Germinal center (tissue), 1 donor: ENCODE measurements around the gene MRAP.

Experiments
- DNase-seq: peaks from one replicate; pipeline ENCODE4 v3.0.0; 2012; ENCODE audit warnings: mixed read lengths, low spot score

The MRAP gene

DNA sequence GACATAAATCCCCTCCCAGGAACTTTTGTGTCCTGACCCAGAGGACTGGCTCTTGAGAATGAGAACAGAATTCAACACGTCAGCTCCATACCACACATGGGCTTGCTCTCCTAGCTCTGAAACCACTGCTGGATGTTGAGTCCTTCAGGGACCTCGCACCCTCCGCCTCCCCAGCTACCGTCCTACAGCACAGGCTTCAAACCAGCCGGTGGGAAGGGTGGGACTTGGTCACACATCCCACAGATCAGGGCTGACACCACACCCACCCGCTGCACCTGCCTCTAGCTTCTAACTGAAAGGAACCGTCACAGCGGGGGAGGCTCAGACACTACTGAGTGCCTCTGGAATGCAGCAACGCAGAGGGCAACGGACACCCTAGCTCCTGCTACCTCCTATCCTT is 24.0 kb downstream of the MRAP start:
- DNase-seq: no peak

DNA sequence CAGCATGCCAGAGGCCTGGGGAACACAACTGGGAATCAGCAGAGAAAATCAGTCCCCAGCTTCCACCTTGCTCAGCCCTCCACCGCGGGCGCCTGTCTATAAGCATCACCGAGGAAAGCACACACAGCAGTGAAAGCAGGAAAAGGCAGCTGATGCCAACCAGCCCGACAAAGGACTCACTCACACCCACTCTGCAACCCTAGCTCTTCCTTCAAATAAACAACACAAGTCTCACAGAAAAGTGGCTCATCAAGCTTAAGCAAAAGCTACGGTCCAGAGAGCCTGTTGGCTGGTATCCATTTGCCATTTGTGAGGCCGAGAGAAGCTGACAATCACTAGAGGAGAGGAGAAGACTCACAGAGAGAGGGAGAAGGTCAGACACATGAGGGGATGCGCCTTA is 27.1 kb downstream of the MRAP start:
- no peak for DNase-seq

DNA sequence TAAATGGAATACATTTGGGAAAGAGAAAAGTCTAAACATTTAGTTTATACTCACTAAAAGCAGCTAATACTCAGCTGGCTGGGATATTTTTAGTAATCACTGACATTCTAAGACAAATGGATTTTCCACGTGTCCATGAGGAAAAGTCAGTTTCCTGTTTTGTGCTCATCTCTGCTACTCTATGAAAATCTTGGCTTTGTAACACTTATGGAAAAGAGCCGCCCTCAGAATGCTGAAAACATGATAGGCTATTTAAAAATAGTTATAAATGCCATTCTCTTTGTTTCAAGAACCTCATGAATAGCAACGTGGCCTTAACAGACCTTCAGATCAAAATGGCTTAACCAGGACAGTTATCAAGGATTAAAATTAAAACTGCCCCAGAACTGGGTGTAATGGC is 29.9 kb downstream of the MRAP start:
- DNase-seq: no peak

DNA sequence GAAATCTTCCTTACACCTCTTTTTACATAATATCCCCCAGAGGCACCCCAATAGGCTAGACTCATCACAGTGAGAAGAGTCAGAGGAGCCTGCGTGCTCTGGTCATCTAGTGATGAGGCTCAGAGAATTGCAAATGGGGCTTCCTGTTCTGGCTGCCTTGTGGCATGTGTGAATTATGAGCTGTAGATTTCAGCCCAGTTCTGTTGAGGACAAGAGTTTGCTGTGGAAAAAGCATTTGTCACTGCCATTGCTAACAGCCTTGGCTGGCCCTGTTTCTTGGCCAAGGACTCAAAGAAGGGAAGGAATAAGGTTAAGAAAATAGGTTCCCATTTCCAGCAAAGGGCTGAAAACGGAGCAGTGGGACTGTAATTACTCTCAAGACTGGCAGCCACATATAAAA is 30.7 kb downstream of the MRAP start:
- DNase-seq: no peak

DNA sequence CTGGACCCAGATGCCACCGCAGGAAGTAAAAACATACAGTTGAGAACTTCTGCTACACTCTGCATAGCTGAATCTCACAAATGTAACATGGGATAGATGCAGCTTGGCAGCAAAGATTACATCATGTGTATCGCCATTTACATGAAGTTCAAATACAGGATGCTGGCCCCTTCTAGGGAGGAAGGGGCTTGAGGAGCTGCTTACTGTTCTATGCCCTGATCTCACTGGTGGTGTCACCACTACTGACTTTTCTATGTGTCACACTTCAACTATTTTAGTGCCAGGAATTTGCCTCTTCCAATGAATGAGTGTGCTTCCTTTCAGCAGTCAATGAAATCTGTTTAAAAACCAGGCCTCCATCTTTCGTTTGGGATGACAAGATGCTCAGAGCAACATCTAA is 31.1 kb downstream of the MRAP start:
- no peak for DNase-seq

DNA sequence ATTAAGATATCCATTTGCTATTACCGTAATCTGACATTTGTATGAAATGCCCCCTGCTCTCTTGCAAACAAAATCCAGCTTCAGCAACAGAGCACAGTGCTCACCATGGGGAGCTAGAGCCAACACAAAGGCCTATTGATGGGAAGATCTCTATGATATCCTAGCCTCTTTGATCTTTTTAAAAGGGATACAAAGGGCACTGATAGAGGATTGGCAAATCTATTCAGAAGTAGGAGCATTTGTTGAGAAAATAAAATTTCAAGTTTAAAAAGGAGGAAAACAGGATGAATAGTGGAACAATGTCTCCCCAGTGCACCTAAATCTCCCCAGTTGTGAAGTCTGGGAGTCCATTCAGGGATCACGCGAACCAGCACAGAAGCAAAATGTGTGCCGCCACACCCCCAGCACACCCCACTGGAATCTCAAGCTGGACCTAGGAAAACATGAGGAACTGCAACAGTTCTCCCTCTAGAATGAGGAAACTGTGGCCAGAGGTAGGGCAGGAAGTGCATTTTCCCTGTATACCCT is 32.2 kb downstream of the MRAP start:
- DNase-seq: no peak

DNA sequence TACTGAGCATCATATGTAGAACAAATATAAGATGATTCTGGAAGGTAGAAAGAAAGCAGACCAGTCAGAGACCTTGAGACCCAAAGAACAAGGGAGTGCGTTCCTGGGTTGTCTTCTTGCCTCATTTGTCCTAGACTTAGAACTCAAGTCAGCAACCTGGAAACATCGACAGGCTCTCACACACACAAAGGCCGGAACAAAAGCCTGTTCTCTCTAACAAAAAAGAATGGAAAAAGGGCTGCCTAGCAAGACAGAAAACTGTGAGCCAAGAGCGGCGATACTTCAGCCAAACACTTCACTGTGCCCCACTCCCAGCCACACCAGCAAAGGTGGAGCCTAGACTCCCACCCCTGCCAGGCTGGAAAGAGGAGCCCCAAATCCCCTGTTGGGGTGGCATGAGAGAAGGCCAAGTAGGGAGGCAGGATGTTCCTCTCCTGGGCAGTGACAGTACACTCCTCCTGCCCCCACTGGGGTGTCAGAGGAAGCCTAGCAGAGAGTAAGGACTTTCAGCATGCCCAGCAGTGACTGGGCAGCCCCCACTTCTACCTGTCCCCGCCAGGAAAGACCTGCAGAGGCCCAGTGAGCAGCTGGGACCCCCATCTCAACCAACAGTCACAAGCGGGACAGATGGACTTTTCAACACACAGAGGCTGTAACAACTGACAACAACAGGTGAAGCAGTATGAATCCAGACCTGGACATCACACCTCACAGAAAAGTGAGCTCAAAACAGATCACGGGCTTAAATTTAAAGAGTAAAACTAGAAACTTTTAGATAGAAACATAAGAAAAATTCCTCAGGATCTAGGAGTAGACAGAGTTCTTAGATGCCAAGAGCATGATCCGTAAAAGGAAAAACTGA is 33.0 kb downstream of the MRAP start:
- DNase-seq: no peak

DNA sequence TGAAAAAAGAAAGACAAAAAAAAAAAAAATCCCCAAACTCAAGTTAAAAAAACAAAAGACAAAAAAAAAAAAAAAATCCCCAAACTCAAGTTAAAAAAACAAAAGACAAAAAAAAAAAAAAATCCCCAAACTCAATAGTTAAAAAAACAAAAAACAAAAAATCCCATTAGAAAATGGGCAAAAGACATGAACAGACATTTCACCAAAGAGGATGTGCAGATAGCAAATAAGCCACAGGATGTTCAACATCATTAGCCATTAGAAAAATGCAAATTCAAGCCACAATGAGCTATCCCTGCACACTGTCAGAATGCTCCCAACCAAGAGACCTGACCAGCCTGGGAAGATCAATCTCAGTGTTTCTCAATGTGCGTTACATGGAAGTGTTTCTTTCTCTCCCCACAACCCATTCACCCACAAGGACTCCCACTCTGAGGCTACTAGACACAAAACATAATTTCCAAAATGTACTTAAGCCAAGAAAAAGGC is 33.9 kb downstream of the MRAP start:
- DNase-seq: no peak

DNA sequence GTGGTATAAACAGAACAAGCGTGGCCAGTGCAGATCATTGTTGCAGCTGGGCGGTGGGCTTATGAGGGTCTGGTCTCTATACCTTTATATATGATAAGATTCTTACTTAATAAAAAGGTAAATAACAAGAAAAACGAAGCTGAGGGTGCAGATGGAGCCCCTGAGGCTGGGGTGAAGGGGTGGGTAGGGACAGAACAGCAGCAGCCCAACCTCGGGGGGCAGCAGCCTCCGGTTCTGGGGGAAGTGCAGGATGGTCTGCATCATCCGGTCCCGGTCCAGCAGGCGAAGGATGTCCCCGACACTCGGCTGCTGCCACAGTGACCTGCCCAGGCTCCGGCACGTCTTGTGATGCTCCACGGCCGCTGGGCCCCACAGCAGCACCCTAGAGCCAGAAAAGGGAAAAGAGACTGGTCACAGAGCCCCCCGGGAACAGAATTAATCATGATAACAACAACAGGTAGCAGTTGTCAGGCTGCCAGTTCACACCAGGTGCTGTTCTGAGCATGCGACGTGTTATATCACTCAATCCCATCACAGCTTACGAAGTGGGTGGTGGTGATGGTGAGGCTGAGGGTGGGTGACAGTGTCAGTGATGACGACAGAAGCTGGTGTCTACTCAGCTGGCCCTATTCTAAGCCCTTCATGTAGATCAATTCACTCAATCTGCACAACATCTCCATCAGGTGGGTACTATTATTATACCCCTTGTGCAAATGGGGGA is 35.5 kb downstream of the MRAP start:
- DNase-seq: no peak

DNA sequence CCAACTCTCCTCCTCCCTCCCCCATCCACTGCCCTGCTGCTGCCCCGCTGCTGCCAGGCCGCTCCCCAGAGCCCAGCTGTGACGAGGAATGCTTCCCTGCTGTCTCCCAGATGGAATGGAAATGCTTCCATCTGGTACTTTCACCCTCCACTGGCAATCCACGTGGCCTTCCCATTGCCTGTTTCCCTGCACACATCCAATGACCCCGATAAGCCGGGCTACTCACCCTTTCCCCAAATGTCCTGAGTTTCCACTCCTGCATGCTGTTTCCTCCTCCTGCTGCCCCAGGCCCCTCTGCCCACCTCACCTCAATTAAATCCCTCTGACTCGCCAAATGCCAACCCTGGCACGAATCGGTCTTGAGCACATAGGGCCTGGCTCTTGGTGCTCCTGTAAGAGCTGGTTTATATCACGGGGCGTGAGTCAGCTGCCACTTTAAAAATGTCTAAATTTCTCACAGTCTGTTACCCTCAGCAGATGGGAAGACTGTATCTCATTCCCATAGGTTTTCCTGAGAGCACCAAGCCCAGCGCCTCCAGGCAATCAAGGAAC is 36.4 kb downstream of the MRAP start:
- DNase-seq: no peak

DNA sequence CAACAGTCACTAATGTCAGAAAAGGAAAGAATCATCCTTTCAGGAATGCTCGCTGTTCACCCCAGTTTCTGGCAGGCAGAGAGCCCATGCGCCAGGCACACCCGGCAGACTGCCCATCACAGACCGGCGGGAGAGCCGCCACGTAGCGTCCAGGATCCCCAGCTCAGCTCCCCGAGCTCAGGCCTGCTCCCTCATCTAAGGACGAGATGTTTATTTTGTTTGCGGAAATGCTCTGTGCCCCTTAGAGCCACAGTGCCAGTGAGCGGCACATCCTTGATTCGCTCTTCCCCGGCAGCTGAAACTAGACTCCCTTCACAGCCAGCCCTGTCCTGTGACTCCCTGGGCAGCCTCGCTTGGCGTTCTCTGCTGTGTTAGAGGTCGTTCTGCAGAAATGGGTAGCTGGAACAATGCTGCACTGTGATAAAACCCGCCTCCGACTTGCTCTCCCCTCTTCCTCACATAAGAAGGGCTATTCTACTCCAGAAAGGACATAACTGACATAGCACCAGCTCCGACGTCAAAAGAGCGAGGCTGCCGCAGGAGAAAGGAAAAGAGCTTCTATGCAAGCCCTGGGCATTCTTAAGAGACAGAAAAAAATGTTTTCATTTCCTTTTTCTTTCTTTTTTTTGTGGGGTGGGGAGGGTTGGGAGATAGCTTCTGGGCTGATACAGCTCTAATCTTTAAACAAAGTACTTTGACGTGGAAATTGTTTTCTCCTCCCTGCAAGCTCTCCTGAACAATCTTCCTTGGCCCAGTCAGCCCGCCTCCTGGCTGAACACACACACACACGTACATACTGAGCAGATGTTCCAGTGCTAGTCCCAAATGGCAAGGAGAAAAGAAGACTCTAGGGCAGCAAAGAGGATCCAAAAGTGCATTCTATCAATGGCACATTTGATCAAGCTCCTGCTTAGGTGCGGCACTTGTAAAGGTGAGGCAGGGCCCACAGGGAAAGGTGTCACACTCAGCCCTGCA is 37.2 kb downstream of the MRAP start:
- DNase-seq: no peak

DNA sequence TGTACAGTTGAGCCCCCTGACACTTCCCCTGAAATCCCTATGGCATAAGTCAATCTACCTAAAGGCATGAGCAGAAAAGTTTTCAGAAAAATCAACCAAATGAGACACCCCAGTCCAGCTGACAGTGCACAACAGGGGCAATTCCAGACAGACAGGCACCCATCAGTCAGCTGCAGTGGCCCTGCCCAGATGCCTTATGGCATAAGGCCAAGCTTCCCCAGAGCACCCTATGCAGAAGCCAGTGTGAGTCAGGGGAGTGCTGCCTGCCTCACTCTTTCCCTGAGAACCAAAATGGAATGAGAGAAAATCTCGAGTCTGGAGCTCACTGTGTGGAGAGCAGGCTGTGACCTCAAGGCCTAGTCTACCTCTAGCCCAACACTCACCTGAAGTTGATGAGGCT is 38.1 kb downstream of the MRAP start:
- no peak for DNase-seq

DNA sequence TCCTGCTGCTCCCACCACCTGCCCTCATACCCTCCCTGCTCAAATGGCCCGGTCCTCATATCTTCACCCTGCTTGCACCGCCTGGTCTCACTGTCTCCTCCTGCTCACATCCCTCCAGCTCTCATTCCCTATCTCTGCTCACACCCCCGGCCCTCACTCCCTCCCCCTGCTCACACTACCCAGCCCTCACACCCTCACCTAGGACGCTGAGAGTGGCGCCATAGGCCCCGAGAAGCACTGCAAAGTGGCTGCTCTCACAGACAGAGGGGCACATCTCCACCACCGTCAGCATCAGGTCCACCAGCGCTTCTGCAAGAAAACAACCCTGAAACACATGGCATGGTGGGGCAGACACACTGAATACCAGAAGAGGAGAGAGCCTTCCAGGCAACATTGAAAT is 38.6 kb downstream of the MRAP start:
- no peak for DNase-seq

DNA sequence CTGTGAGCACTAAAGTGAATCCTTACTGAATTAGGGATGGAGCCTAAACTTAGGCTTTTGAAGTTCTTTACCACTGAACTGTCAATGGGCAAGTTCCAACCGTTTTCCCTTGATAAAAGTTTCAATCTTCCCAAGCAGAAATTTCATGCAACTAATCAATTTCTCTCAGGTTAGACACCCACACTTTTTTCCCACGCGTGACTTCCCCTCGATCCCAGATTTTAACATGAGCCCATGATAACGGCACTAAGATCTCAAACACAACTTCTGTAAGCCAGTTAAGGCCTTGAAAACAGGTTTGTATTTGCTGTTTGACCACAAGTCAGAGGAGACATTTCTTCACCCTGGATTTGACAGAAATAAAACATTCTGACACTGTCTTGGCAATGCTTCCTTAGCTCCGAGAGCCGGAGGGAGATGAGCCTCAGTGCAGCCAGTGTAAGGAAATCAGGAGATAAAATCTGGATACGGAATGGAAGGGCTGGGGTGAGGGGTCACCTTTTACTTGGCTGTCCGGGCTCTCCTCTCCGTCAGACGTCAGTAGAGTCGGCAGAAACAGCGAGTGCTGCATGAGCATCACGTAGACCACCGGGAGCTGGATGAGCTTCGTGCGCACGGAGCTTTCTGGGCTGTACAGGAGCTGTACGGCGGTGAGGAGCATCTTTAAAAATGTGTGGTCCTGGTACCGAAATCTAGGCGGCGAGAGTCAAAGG is 39.7 kb downstream of the MRAP start:
- DNase-seq: no peak

DNA sequence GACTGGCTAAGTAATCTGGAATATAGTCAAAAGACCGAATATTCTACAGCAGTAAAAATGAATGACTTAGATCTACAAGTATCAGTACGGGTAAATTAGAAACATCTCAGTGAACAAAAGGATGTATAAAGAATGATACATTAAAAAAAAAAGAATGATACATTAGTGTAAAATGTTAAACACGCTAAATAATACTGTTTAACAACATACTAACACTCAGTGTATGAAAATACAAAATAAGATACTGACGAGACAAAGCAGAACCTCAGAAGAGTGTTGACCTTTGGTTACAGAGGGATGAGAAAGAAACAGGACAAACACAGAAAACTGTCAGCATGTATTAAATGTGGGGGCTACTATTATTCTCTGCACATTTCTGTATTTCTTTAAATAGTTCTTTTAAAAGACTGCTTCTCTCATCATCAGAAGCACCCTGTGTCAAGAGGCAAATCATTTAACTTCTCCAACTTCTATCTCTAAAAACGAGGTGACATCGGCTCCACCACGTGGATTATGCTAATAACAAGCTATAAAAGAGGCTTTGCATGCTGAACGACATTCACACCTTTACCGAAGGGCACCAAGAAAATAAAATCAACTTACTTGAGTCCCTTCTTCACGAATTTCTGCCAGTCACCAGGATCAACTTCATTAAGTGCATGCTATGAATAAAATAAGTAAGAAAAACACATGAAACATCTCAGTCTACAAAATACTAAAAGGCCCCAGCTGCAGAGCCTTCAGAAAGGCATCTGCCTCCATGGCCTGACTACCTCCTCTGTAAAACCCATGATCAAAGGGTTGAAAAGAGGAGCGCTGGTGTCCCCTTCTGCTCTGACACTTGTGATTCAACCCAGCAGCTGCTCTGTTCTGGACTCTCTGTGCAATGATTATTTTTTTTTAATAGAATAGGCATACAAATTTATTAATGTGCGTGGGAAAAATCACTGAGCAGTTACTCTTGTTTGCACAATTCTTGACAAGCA is 42.5 kb downstream of the MRAP start:
- no peak for DNase-seq

DNA sequence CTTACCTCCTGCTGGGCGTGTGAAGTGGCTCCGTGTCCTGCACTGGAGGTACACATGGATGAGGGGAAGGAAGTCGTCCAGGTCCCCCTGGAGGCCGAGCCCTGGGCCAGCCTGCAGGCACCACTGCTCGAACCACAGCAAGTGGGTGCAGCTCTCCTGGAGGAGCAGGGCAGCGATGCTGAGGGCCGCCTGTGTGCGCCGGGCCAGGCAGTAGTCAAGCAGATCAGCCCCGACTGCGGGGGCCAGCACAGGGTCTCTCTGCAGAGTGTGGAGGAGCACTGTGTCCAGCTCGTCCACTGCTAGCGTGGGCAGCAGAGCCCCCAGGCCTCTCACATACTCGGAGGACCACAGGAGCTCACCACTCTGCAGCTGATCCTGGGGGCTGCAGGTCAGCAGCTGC is 48.3 kb downstream of the MRAP start:
- no peak for DNase-seq

DNA sequence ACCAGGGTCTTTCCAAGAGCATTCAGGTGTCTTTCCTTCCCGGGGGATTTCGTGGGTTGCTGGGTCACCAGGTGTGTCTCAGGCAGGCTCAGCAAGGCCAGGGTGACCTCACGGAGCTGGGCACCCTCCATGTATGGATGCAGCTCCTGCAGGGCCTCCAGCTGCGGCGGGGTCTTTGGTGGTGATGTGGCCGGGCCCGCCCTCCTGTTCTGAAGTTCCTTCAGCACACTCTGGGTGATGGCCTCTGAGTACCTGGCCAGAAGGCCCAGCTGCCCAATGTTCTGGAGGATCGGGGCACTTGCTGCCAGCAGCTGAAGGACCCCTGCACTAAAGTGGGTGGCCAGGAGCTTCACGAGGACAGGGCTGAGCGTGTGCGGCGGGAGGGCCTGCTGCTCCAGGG is 48.7 kb downstream of the MRAP start:
- DNase-seq: no peak

DNA sequence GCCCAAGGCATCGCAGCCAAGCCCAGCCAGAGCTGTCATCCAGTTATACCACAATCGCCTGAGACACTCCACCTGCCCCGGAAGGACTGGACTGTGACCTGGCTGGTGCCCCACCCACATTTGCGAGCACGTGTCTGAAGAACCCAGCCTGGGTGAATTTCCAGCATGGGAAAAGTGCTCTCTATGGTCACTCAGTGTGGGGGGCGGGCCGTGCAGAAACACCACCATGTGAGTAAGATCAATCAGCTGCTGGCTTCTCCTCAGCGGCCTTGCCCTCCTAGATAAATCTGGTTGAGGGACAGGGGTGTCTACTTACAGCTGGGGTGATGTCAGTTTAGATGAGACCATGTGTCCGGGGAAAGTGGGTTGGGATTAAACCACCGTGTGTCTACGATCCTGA is 49.3 kb downstream of the MRAP start:
- DNase-seq: no peak

DNA sequence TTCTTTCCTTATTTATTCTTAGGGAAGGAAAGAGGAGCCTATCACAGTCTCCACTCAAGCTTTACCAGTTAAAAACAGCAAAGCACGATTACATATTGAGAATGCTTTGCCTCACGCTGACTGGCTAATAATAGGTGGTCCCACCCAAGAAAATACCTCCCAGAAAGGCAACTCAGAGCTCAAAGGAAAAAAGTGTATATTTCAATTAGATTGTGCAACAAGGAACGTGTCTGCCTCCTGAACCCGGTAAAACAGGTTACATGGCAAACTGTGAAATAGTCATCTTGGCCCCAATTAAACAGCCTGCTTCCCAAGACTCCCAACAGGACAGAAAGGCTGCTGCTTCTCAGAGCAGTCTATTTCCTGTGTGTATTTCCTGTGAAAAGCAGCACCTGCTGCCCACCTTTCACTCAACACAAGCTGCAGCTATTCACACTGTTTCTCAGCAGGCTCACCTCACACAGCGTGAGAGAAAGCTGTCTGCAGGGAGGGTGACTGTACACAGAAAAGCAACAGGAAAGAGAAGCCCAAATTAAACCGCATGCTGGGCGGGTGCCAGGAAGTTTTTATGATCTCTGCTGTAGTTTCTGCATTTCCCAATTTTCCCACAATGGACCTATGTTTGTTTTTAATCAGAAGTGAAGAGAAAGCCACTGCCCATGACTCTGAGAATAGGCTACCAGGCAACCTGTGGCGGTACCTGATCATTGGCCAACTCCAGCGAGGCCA is 50.1 kb downstream of the MRAP start:
- DNase-seq: no peak
